T follicular helper cell (primary cell): ENCODE results near the gene HCFC1.
A peak's percentile ranks its signal among the peaks of the same experiment; 100 is the strongest.
"Not testable (repeated sequence)": the region's sequence is repeated elsewhere in the genome, so short reads cannot be mapped to it uniquely, and the experiment has no call there.

ENCODE experiments used
- DNase-seq: peaks from one replicate; pipeline ENCODE4 v3.0.0-alpha.2; 2020; ENCODE audit warnings: low read depth

HCFC1 gene

GRCh38 chrX:154008521-154008920 is 36.9 kb upstream of the HCFC1 start:
- DNase-seq: no peak

DNA sequence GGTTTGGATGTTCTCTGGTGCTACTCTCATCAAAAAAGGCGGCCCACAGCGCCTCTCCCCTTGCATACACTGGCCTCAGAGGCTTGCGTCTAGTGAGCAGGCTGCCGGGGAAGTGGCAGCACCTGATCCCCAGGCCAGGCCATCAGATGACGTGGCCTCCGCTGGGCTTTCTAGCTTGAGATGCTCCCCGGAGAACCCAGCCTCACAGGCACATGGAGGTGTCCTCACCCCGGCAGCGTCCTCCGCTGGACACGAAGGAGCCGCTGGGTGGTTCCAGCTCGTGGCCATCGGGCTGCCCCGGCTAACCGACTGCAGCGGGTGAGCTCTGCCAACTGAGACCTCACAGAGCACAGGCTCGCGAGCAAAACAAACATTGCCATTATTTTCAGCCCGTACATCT is 35.3 kb upstream of the HCFC1 start:
- DNase-seq: no peak

DNA sequence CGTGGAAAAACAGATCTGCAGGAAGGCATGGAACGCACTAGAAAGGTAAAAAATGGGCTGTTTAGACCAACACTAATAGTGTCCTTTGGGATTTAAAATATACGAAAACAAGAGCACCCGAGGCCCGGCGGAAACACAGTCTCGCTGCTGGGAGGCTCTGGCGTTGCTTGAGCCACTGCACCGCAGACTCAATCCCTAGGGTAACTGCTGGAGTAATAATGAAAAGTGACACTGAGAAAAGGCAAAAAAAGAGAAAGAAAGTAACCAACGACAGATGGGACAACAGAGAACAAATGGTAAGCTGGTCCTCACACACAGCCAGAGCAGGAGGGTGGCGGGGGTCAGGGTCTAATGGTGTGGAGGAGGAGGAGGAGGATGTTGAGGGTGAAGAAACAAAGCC is 32.7 kb upstream of the HCFC1 start:
- no peak for DNase-seq

DNA sequence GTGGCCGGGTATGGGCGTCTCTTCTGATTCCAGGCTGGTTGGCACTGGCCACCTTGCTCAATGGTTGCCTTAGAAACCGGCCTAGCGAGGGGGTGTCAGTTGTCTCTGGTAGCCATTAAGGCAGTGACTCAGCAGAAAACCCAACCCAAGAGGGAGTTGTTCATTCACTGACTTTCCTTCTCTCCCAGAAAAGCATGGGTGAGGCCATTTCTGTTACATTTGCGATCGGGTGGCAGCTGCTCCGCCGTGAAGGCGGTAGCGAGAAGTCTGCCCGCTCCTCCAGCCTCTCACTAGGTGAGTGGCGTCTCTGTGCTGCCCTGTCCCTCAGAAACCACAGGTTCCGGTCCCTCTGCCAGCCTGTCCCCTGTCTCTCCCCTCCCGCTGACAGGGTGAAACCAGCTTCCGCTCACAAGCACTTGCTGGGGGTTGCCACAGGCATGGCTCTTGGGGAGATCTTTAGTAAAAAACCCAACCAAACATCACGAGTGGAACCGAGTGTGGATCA is 30.6 kb upstream of the HCFC1 start:
- DNase-seq: no peak

GRCh38 chrX:154000051-154000450 is 28.4 kb upstream of the HCFC1 start:
- DNase-seq: no peak

GRCh38 chrX:153999359-154000037 is 27.9 kb upstream of the HCFC1 start:
- DNase-seq: no peak

DNA sequence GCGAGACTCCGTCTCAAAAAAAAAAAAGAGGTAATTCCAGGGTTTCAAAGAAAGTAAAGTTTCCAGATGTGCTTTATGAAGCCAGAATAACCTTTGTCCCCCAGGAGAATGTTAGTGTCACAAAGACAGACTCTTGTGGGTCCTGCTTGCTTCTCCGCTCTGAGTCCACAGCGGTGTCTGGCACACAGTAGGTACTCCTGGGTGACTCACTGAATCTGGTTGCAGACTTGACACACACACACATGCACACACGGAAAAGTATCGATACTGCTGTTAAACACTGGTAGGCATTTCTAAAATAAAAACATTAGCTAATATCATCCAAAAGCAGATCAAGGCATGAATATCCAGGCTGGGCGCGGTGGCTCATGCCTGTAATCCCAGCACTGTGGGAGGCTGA is 23.9 kb upstream of the HCFC1 start:
- DNase-seq: no peak

- DNase-seq: not testable (repeated sequence)
Measured at GRCh38 chrX:153994398-153994797, 22.8 kb upstream of the HCFC1 start.

- no peak for DNase-seq
Measured at GRCh38 chrX:153993978-153994377, 22.4 kb upstream of the HCFC1 start.

- no peak for DNase-seq
Measured at GRCh38 chrX:153993079-153993478, 21.5 kb upstream of the HCFC1 start.

GRCh38 chrX:153992180-153992579 is 20.6 kb upstream of the HCFC1 start:
- no peak for DNase-seq

DNA sequence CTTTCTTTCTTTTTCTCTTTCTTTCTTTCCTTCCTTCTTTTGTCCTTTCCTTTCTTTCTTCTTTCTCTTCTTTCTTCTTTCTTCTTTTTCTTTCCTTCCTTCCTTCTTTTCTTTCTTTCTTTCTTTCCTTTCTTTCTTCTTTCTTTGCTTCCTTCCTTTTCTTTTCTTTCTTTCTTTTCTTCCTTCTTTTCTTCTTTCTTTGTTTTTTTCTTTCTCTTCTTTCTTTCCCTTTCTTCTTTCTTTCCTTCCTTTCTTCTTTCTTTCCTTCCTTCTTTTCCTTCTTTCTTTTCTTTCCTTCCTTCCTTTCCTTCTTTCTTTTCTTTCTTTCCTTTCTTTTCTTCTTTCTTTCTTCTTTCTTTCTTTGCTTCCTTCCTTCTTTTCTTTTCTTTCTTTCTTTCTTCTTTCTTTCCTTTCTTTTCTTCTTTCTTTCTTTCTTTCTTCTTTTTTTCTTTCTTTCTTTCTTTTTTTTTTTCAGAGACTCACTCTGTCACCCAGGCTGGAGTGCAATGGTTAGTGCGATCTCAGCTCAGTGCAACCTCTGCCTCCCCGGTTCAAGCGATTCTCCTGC is 19.5 kb upstream of the HCFC1 start:
- no peak for DNase-seq

GRCh38 chrX:153989973-153990655 is 18.5 kb upstream of the HCFC1 start:
- no peak for DNase-seq

GRCh38 chrX:153988493-153988892 is 16.9 kb upstream of the HCFC1 start:
- DNase-seq: no peak

DNA sequence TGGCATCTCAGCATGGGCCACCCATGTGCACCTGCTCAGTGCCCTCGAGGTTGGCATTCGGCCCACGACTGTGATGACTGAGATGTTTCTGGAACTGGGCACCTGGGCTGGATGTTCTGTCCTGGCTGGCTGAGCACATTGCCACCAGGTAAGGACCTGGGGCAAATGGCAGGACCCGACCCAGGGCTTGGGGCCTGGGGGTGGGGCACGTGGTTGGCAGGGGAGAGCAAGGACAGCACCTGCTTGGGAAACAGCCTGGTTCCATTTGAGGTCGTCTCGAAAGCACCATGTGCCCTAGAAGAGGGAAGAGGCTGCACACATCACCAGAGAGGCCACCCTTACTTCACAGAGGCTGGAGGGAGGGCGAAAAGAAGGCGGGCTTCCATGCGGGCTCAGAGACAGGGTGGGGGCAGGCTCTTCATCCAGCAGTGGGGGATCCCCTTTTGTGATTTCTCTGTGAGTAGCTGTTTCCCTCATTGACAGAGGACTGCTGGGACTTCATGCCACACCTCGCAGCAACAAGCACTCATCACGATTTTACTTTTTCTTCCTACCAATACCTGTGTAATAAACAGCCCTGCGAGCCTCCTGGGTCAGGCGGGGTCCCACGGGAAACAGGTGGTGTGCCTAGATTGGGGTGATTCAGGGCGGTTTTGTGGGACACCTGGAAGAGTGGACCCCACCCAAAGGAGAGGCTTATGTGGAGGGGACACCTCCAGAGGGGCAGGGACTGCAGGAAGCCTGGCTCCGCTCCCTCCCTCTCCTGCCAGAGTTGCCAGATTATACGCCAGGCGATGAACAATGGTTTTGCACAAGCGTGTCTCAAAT is 12.9 kb upstream of the HCFC1 start:
- no peak for DNase-seq

DNA sequence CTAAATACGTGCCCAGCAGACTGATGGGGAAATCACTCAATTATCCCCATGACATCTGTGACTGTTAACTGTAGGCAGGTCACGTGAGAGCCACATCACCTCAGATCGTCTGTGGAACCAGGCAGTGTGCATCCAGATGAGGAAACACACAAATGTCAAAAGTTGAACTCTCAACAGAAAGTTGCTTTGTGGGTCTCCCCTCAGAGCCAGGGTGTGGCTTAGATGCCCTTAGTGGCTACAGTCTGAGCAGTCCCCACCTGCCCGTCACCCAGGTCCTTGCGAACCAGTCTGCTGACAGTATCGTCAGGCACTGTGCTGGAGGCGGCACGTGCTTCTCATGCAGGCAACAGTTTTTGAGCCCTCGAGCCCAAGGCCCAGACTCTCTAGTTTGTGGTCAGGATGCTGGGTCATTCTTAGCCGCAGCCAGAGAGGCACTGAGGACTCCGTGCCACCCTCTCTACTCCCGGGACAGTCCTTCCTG is 11.7 kb upstream of the HCFC1 start:
- DNase-seq: no peak

DNA sequence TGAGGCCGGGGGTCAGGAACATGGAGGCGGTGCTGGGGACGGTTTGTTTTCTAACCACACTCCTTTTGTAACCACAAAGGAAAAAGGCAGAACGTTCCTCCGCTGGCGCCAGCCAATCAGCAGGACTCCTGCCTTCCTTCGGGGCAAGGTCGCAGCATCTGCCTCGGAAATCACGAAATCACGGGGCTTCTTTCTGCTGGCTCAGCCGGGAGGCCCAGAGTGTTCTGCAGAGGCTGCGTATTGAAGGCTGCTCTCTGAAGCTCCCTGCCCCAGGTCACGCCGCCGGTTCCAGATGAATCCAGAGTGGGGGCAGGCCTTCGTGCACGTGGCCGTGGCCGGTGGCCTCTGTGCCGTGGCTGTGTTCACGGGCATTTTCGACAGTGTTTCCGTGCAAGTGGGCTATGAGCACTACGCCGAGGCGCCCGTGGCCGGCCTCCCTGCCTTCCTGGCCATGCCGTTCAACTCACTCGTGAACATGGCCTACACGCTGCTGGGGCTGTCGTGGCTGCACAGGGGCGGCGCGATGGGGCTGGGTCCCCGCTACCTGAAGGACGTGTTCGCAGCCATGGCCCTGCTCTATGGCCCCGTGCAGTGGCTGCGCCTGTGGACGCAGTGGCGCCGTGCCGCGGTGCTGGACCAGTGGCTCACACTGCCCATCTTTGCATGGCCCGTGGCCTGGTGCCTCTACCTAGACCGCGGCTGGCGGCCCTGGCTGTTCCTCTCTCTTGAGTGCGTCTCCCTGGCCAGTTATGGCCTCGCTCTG is 10.3 kb upstream of the HCFC1 start:
- DNase-seq: peak; percentile 45

GRCh38 chrX:153981231-153981630 is 9.6 kb upstream of the HCFC1 start:
- DNase-seq: no peak

DNA sequence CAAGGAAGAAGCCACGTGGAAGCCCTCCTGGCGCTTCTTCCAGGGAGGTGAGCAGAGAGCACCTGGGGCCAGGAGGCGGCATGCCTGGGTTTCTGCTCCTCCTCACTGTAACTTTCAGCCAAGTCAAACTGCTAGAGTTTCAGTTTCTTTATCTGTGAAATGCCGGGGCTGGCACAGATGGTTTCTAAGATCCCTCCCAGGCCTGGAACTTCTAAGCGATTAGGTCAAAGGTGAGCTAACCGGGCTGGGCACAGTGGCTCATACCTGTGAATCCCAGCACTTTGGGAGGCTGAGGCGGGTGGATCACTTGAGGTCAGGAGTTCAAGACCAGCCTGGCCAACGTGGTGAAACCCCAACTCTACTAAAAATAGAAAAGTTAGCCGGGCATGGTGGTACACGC is 8.8 kb upstream of the HCFC1 start:
- not testable (repeated sequence) for DNase-seq

GRCh38 chrX:153974726-153975286 is 3.2 kb upstream of the HCFC1 start:
- no peak for DNase-seq
